HG03520 (cell line): ENCODE data around the gene C1S.

Experiments
- ATAC-seq: cut with Tn5 transposase; IDR thresholded peaks from one replicate; pipeline ENCODE4 v1.9.1; 2021; ENCODE audit warnings: mild to moderate bottlenecking, moderate library complexity; ENCODE audit not compliant: unreplicated experiment

Gene C1S

GRCh38 chr12:7075518-7075917 is 15.0 kb downstream of the C1S start:
- ATAC-seq, result no peak

GRCh38 chr12:7075939-7076338 is 15.4 kb downstream of the C1S start:
- ATAC-seq, result no peak

- ATAC-seq, result no peak
These were observed 16.0 kb downstream of the C1S start for GRCh38 chr12:7076493-7076892.

- no peak for ATAC-seq
These were observed 17.6 kb downstream of the C1S start for GRCh38 chr12:7078163-7078562.

GRCh38 chr12:7079826-7080125 is 19.3 kb downstream of the C1S start:
- ATAC-seq, result no peak

GRCh38 chr12:7081037-7081436 is 20.5 kb downstream of the C1S start:
- ATAC-seq, result no peak

- no peak for ATAC-seq
These were observed 22.6 kb downstream of the C1S start for GRCh38 chr12:7083125-7083524.

GRCh38 chr12:7089196-7089871 is 28.8 kb downstream of the C1S start:
- ATAC-seq, result no peak

GRCh38 chr12:7090222-7090998 is 29.9 kb downstream of the C1S start:
- no peak for ATAC-seq

- no peak for ATAC-seq
These were observed 30.7 kb downstream of the C1S start for GRCh38 chr12:7091171-7091570.

GRCh38 chr12:7091660-7092228 is 31.2 kb downstream of the C1S start:
- ATAC-seq, result no peak

GRCh38 chr12:7092229-7092985 is 31.9 kb downstream of the C1S start, which contains the start of gene C1R:
TSS of gene C1R (minus strand) at chr12:7092445. CDS start at chr12:7092388, 57 bp downstream.
- no peak for ATAC-seq

- no peak for ATAC-seq
These were observed 32.5 kb downstream of the C1S start for GRCh38 chr12:7092986-7093460.

- no peak for ATAC-seq
These were observed 33.0 kb downstream of the C1S start for GRCh38 chr12:7093486-7093885.

- ATAC-seq, result no peak
These were observed 33.4 kb downstream of the C1S start for GRCh38 chr12:7093892-7094291.

- ATAC-seq, result no peak
These were observed 35.8 kb downstream of the C1S start for GRCh38 chr12:7096006-7096932.

- ATAC-seq, result no peak
These were observed 36.5 kb downstream of the C1S start for GRCh38 chr12:7096979-7097378.

- ATAC-seq, result no peak
These were observed 38.9 kb downstream of the C1S start for GRCh38 chr12:7099290-7099996.

- no peak for ATAC-seq
These were observed 39.7 kb downstream of the C1S start for GRCh38 chr12:7100239-7100638.
